Measurements from ENCODE around the gene PHTF1.

DNA sequence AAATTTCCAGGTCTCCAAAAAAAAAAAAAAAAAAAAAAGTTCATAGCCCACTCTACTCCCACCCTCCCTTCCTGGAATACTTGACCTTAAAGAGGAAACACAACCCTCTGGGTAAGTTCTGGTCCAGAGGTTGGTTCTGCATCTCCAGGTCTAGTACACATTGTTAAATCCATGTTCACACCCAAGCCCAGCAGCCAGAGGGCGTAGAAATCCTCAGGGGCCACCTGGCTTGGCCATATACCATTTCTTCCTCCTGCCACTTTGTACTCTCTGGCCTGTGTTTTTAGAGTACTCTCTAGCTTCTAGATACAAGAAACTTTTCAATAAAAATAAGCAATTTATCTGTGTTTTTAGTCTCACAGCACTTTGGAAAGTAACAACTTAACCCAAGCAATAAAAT is 89.3 kb downstream of the PHTF1 start:
- TF ChIP-seq RARB (CRISPR knock-in tag; IDR thresholded peaks at IDR 0.05) (no peak), CSDC2 (CRISPR knock-in tag; IDR thresholded peaks at IDR 0.05) (no peak), SNAI2 (CRISPR knock-in tag; IDR thresholded peaks at IDR 0.05) (no peak), CREB5 (CRISPR knock-in tag; IDR thresholded peaks at IDR 0.05; ENCODE audit: low read depth) (no peak), TCF4 (CRISPR knock-in tag; IDR thresholded peaks at IDR 0.05; ENCODE audit: borderline replicate concordance) (no peak), PATZ1 (CRISPR knock-in tag; IDR thresholded peaks at IDR 0.05; ENCODE audit: borderline replicate concordance) (no peak), ZNF8 (CRISPR knock-in tag; IDR thresholded peaks at IDR 0.05) (no peak), BACH2 (CRISPR knock-in tag; IDR thresholded peaks at IDR 0.05; ENCODE audit: borderline replicate concordance) (no peak), ESRRG (CRISPR knock-in tag; IDR thresholded peaks at IDR 0.05) (no peak), ARNTL (CRISPR knock-in tag; IDR thresholded peaks at IDR 0.05; ENCODE audit: borderline replicate concordance, low read depth) (no peak)
